HL-60/S4 treated with retinoic acid at 250 ng/mL for 4 days and 3 days (cell line): ENCODE results near the gene TRIM67.
"Not testable (repeated sequence)": the region's sequence is repeated elsewhere in the genome, so short reads cannot be mapped to it uniquely, and the experiment has no call there.

Experiments used
- in situ Hi-C: fragments of 300-500 bp; cut with MboI; formaldehyde crosslinking; loops from 2 replicates; pipeline ENCODE4 v1.7.0; 2022; ENCODE audit warnings: low sequenced_read_pairs

Gene TRIM67

GRCh38 chr1:231161667-231162296 lies at the start of gene TRIM67:
TSS of gene TRIM67 (plus strand) at chr1:231162058. CDS start at chr1:231162970, 912 bp downstream.
- in situ Hi-C loops: no loop called here

- in situ Hi-C loops: no loop called here
Observed at GRCh38 chr1:231116738-231117137, 45.1 kb upstream of the TRIM67 start.

GRCh38 chr1:231118704-231119453 lies 43.0 kb upstream of the TRIM67 start:
- in situ Hi-C loops: no loop called here

- in situ Hi-C loops: no loop called here
Observed at GRCh38 chr1:231121533-231121932, 40.3 kb upstream of the TRIM67 start.

- in situ Hi-C loops: no loop called here
Observed at GRCh38 chr1:231122143-231122542, 39.7 kb upstream of the TRIM67 start.

GRCh38 chr1:231124746-231125145 lies 37.1 kb upstream of the TRIM67 start:
- in situ Hi-C loops: no loop called here

GRCh38 chr1:231125972-231126580 lies 35.8 kb upstream of the TRIM67 start:
- in situ Hi-C loops: no loop called here

GRCh38 chr1:231127106-231127505 lies 34.8 kb upstream of the TRIM67 start:
- in situ Hi-C loops: not testable (repeated sequence)

- in situ Hi-C loops: not testable (repeated sequence)
Observed at GRCh38 chr1:231128471-231128870, 33.4 kb upstream of the TRIM67 start.

GRCh38 chr1:231130544-231130943 lies 31.3 kb upstream of the TRIM67 start:
- in situ Hi-C loops: no loop called here

GRCh38 chr1:231132591-231132990 lies 29.3 kb upstream of the TRIM67 start:
- in situ Hi-C loops: not testable (repeated sequence)

GRCh38 chr1:231134624-231135023 lies 27.2 kb upstream of the TRIM67 start:
- in situ Hi-C loops: no loop called here

- in situ Hi-C loops: no loop called here
Observed at GRCh38 chr1:231138236-231138635, 23.6 kb upstream of the TRIM67 start.

GRCh38 chr1:231139125-231139649 lies 22.7 kb upstream of the TRIM67 start:
- in situ Hi-C loops: no loop called here

GRCh38 chr1:231139659-231140654 lies 21.9 kb upstream of the TRIM67 start:
- in situ Hi-C loops: no loop called here

- in situ Hi-C loops: no loop called here
Observed at GRCh38 chr1:231144416-231145193, 17.3 kb upstream of the TRIM67 start.

GRCh38 chr1:231147896-231148295 lies 14.0 kb upstream of the TRIM67 start:
- in situ Hi-C loops: no loop called here

GRCh38 chr1:231151811-231152210 lies 10.0 kb upstream of the TRIM67 start:
- in situ Hi-C loops: no loop called here

- in situ Hi-C loops: no loop called here
Observed at GRCh38 chr1:231153726-231154125, 8.1 kb upstream of the TRIM67 start.

- in situ Hi-C loops: no loop called here
Observed at GRCh38 chr1:231155808-231156207, 6.0 kb upstream of the TRIM67 start.
